GM19238 (cell line): ENCODE data around the gene GPR3.
A peak's percentile ranks its signal among the peaks of the same experiment; 100 is the strongest.

Experiments
- DNase-seq: peaks from one replicate; pipeline ENCODE4 v3.0.0; 2011; ENCODE audit warnings: low spot score; ENCODE audit not compliant: insufficient read length

Gene GPR3

GRCh38 chr1:27358038-27358927 is 34.1 kb upstream of the GPR3 start:
- no peak for DNase-seq

GRCh38 chr1:27358928-27359313 is 33.5 kb upstream of the GPR3 start:
- no peak for DNase-seq

GRCh38 chr1:27359822-27360158 is 32.6 kb upstream of the GPR3 start:
- DNase-seq, result no peak

GRCh38 chr1:27360159-27361043 is 32.0 kb upstream of the GPR3 start:
- no peak for DNase-seq

GRCh38 chr1:27361044-27361402 is 31.4 kb upstream of the GPR3 start:
- DNase-seq, result no peak

- no peak for DNase-seq
Observed at GRCh38 chr1:27361553-27361952, 30.9 kb upstream of the GPR3 start.

- no peak for DNase-seq
Observed at GRCh38 chr1:27363766-27364695, 28.4 kb upstream of the GPR3 start.

- no peak for DNase-seq
Observed at GRCh38 chr1:27364696-27365371, 27.6 kb upstream of the GPR3 start.

GRCh38 chr1:27365372-27366112 is 26.9 kb upstream of the GPR3 start:
- DNase-seq, result peak; percentile 92

GRCh38 chr1:27366113-27366410 is 26.4 kb upstream of the GPR3 start:
- DNase-seq, result peak; percentile 75

- DNase-seq, result no peak
Observed at GRCh38 chr1:27366411-27367159, 25.8 kb upstream of the GPR3 start, which contains the start of gene MAP3K6. TSS of gene MAP3K6 (minus strand) at chr1:27366961. CDS start at chr1:27366597, 364 bp downstream.

GRCh38 chr1:27367160-27367650 is 25.2 kb upstream of the GPR3 start:
- no peak for DNase-seq

GRCh38 chr1:27368869-27369582 is 23.4 kb upstream of the GPR3 start:
- no peak for DNase-seq

- DNase-seq, result no peak
Observed at GRCh38 chr1:27372022-27372807, 20.2 kb upstream of the GPR3 start.

GRCh38 chr1:27372808-27373690 is 19.4 kb upstream of the GPR3 start:
- DNase-seq, result no peak

- no peak for DNase-seq
Observed at GRCh38 chr1:27374362-27375086, 17.9 kb upstream of the GPR3 start, which contains the start of gene FCN3. TSS of gene FCN3 (minus strand) at chr1:27374824. CDS start at chr1:27374818, 6 bp downstream.
